ENCODE measurements around the gene RHBDD1. TPM values are rescaled to one million over a fixed set of nuclear protein-coding genes. Genes with fewer than 3 reads are reported as not detected.

Gene RHBDD1
- total and polyA plus RNA-seq, 2 donors (not counting 1 experiment from before 2014, with no cell fraction given), result 21.2 to 128 TPM

DNA sequence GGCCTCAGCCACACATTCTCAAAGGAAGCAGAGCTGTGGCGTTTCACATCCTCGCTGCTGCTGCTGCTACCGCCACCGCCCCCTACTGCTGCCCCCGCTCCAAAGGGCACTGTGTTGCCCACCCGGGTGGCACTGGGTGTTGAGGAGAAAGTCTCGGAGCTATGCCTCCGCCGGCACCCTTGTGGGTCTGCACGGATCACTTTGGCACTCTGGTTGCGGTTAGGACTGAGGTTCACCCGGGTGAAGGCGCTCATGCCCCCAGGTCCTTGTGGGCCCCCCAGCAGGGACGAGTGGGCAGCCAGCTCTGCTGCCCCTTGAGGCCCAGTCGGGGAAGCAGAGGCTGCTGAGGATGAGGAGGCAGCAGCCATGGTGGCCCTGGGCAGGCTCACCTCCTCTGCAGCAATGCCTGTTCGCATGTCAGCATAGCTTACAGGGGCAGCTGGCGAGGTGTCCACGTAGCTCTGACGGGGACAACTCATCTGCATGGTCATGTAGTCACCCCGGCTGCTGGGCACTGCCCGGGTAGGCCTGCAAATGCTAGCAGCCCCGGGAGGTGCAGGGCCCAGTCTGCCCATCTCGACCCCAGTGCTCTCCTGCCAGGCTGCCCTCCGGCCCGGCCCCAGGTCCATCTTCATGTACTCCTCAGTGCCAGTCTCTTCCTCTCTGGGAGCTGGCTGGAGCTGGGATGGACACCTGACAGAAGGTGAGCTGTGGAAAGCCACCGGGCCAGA, 40.4 kb upstream of the RHBDD1 start:
- ChIA-PET POLR2A (no interaction called here), CTCF (interaction anchor here (1.1 to 1.7 kb wide), 3 partner anchors 22 to 906 kb away, joined by 3 to 4 read pairs (median 4); no protein-coding TSS in a partner anchor)
- Mint-ChIP-seq H3K4me1 (peaks cover 48% of the 10 kb centered on the region), H3K9me3 (ENCODE audit: insufficient read depth) (no peaks in the 10 kb centered on the region), H3K27me3 (no peaks in the 10 kb centered on the region), H3K27ac (no peak overlapping the region), H3K4me3 (no peak overlapping the region)
- no peak overlapping the region for H2AFZ ChIP-seq (ENCODE audit: insufficient read depth, low read depth, low read length, poor library complexity, severe bottlenecking)
- 92% methylated on average over 26 of the region's 26 CpGs for WGBS (ENCODE audit: insufficient coverage)
- no peak overlapping the region for H3K4me3 ChIP-seq (ENCODE audit: control extremely low read depth in 1 of 5, extremely low read depth in 1 of 5, insufficient read depth in 1 of 5, low read depth in 2 of 5, low read length in 4 of 5)
- peaks cover 0 to 16% (median 0%) of the 10 kb centered on the region in 3 donors for H3K9me3 ChIP-seq (ENCODE audit: control extremely low read depth in 1 of 3, control insufficient read depth in 2 of 3, insufficient read depth in 1 of 3, low read length in 2 of 3)
- TF ChIP-seq, protein P1, sequence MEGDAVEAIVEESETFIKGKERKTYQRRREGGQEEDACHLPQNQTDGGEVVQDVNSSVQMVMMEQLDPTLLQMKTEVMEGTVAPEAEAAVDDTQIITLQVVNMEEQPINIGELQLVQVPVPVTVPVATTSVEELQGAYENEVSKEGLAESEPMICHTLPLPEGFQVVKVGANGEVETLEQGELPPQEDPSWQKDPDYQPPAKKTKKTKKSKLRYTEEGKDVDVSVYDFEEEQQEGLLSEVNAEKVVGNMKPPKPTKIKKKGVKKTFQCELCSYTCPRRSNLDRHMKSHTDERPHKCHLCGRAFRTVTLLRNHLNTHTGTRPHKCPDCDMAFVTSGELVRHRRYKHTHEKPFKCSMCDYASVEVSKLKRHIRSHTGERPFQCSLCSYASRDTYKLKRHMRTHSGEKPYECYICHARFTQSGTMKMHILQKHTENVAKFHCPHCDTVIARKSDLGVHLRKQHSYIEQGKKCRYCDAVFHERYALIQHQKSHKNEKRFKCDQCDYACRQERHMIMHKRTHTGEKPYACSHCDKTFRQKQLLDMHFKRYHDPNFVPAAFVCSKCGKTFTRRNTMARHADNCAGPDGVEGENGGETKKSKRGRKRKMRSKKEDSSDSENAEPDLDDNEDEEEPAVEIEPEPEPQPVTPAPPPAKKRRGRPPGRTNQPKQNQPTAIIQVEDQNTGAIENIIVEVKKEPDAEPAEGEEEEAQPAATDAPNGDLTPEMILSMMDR (IDR thresholded peaks at IDR 0.05), result no peak
- no peak for TF ChIP-seq EZH2 (IDR thresholded peaks at IDR 0.05; ENCODE audit: borderline replicate concordance, insufficient read depth, low read depth, low read length, poor library complexity, severe bottlenecking)
- peaks cover 9% of the 10 kb centered on the region for H4K20me1 ChIP-seq (ENCODE audit: control insufficient read depth, insufficient read depth, low read length, poor library complexity, severe bottlenecking)
- no peak overlapping the region for H3K4me2 ChIP-seq (replicated peaks; ENCODE audit: low read depth, low read length, poor library complexity, severe bottlenecking)
- peaks cover 11% of the 10 kb centered on the region for H3K79me2 ChIP-seq (ENCODE audit: control insufficient read depth, insufficient read depth, low read length)
- no peaks in the 10 kb centered on the region for H3K36me3 ChIP-seq (replicated peaks in 1 of 2; ENCODE audit: control extremely low read depth in 1 of 2, control insufficient read depth in 1 of 2, extremely low read depth in 1 of 2, insufficient read depth in 2 of 2, low read length in 1 of 2)
- no peak for ATAC-seq (ENCODE audit: low read depth)
- H3K27me3 ChIP-seq (replicated peaks in 1 of 4; ENCODE audit: control extremely low read depth in 1 of 4, control insufficient read depth in 3 of 4, insufficient read depth in 4 of 4, low read length in 3 of 4), result no peaks in the 10 kb centered on the region
- DNase-seq, result no peak
- H3K9ac ChIP-seq (ENCODE audit: low read length), result no peak overlapping the region
- peaks cover 16 to 29% of the 10 kb centered on the region in 2 donors for H3K4me1 ChIP-seq (ENCODE audit: control insufficient read depth in 2 of 2, insufficient read depth in 2 of 2, low read length in 2 of 2)
- no peak overlapping the region for H3K27ac ChIP-seq (ENCODE audit: low read length in 2 of 2)
- intact Hi-C loops (cut with micrococcal nuclease), result loop anchor here (10.0 kb wide), 2 partner anchors 471 to 1861 kb away; no protein-coding TSS in a partner anchor
